H1 (cell line): ENCODE results near the gene COLEC12.

ENCODE experiments used
- CTCF ChIP-seq, 3 experiments: IDR thresholded peaks; 1 replicate in 2 of 3; 2 replicates in 1 of 3; pipeline versions ENCODE4 v1.5.1 to v1.6.1; 2011; ENCODE audit warnings: low read length in 3 of 3, mild to moderate bottlenecking in 3 of 3, inconsistent platforms in 2 of 3, low read depth in 1 of 3, moderate library complexity in 1 of 3; ENCODE audit not compliant: insufficient read depth in 1 of 3; ENCODE audit errors: control extremely low read depth in 1 of 3
- EP300 ChIP-seq, 2 experiments: IDR thresholded peaks; 1 replicate in 1 of 2; 2 replicates in 1 of 2; pipeline ENCODE4 v1.6.1; 2011 to 2012; ENCODE audit warnings: low read depth in 2 of 2, low read length in 2 of 2, mild to moderate bottlenecking in 2 of 2, borderline replicate concordance in 1 of 2, inconsistent platforms in 1 of 2, moderate library complexity in 1 of 2
- EZH2 ChIP-seq: fragments of 200-600 bp; sonication (generic); IDR thresholded peaks from 2 replicates; pipeline ENCODE4 v1.7.1; 2012; ENCODE audit warnings: low read depth, mild to moderate bottlenecking, moderate library complexity, low read length, inconsistent platforms; ENCODE audit not compliant: severe bottlenecking
- GABPA ChIP-seq: IDR thresholded peaks from 2 replicates; pipeline ENCODE4 v1.6.1; 2011; ENCODE audit warnings: mild to moderate bottlenecking, low read length, moderate library complexity, borderline replicate concordance; ENCODE audit not compliant: insufficient read depth
- JUN ChIP-seq: IDR thresholded peaks from 2 replicates; pipeline ENCODE4 v1.6.1; 2011; ENCODE audit warnings: low read depth, mild to moderate bottlenecking, improper control_type of control experiment, low read length
- JUND ChIP-seq: IDR thresholded peaks from 2 replicates; pipeline ENCODE4 v1.6.1; 2011; ENCODE audit warnings: mild to moderate bottlenecking, improper control_type of control experiment, low read length
- SP2 ChIP-seq: IDR thresholded peaks from 2 replicates; pipeline ENCODE4 v1.6.1; 2012; ENCODE audit warnings: mild to moderate bottlenecking, low read length, inconsistent platforms
- TEAD4 ChIP-seq: IDR thresholded peaks from 2 replicates; pipeline ENCODE4 v1.6.1; 2012; ENCODE audit warnings: low read depth, low read length, inconsistent platforms, mixed read lengths
- ZNF274 ChIP-seq: IDR thresholded peaks from 2 replicates; pipeline ENCODE4 v1.7.0; 2012; ENCODE audit warnings: low read length, borderline replicate concordance; ENCODE audit errors: extremely low read depth

DNA sequence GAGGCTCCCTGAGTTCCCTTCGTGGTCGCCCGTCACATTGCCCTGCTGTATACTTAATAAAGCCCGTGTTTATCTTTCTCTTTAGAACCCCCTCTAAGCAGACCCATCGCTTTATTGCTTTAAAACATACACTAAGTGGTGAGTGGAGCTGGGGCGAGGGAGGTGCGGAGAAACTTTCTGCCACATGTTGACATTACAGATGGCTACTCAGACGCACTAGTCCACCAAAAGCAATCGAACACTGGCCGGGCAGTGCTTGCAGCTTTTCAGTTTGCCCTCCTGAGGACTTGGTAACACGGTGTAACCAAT, 859 bp upstream of the COLEC12 start:
- no peak for TF ChIP-seq SP2
- no peak for TF ChIP-seq EP300 (IDR thresholded peaks at IDR 0.05; ENCODE audit: borderline replicate concordance in 1 of 2, low read depth in 2 of 2, low read length in 2 of 2)
- TF ChIP-seq CTCF (IDR thresholded peaks at IDR 0.05; ENCODE audit: control extremely low read depth in 1 of 3, insufficient read depth in 1 of 3, low read depth in 1 of 3, low read length in 3 of 3) = no peak
- TF ChIP-seq GABPA = no peak
- no peak for TF ChIP-seq JUN
- no peak for TF ChIP-seq EZH2
- no peak for TF ChIP-seq JUND
- no peak for TF ChIP-seq TEAD4
- TF ChIP-seq ZNF274 = no peak
